Neutrophil (primary cell): ENCODE data around the gene GATAD2B.
A peak's percentile ranks its signal among the peaks of the same experiment; 100 is the strongest.

Experiments
- H3K27ac ChIP-seq: fragments of 200-600 bp; sonication (generic); 2 replicates; pipeline ENCODE4 v1.5.1; 2016; ENCODE audit warnings: mild to moderate bottlenecking, moderate library complexity
- H3K27me3 ChIP-seq: fragments of 200-600 bp; sonication (generic); 2 replicates; pipeline ENCODE4 v1.6.0; 2016; ENCODE audit warnings: mild to moderate bottlenecking
- H3K36me3 ChIP-seq: fragments of 200-600 bp; sonication (generic); 2 replicates; pipeline ENCODE4 v1.5.1; 2017
- H3K4me1 ChIP-seq, 2 experiments: fragments of 200-600 bp in 1 of 2; sonication (generic) in 1 of 2; 1 replicate in 1 of 2; 2 replicates in 1 of 2; pipeline versions ENCODE4 v1.5.1 to v1.6.1; 2013 to 2016; ENCODE audit warnings: low read depth in 1 of 2, low read length in 1 of 2, mild to moderate bottlenecking in 1 of 2, moderate library complexity in 1 of 2; ENCODE audit not compliant: control insufficient read depth in 1 of 2, insufficient read depth in 1 of 2
- H3K4me3 ChIP-seq, 2 experiments: fragments of 200-600 bp in 1 of 2; sonication (generic) in 1 of 2; 1 replicate in 1 of 2; 2 replicates in 1 of 2; pipeline ENCODE4 v1.5.1; 2013 to 2016; ENCODE audit warnings: low read depth in 1 of 2, low read length in 1 of 2, mild to moderate bottlenecking in 1 of 2, moderate library complexity in 1 of 2
- H3K9me3 ChIP-seq: fragments of 200-600 bp; sonication (generic); 2 replicates; pipeline ENCODE4 v1.5.1; 2016
- TF ChIP-seq, protein P1 (sequence below): fragments of 200-600 bp; sonication (generic); IDR thresholded peaks from 2 replicates; pipeline ENCODE4 v1.5.1; 2016; ENCODE audit warnings: antibody characterized with exemption

Gene GATAD2B

DNA sequence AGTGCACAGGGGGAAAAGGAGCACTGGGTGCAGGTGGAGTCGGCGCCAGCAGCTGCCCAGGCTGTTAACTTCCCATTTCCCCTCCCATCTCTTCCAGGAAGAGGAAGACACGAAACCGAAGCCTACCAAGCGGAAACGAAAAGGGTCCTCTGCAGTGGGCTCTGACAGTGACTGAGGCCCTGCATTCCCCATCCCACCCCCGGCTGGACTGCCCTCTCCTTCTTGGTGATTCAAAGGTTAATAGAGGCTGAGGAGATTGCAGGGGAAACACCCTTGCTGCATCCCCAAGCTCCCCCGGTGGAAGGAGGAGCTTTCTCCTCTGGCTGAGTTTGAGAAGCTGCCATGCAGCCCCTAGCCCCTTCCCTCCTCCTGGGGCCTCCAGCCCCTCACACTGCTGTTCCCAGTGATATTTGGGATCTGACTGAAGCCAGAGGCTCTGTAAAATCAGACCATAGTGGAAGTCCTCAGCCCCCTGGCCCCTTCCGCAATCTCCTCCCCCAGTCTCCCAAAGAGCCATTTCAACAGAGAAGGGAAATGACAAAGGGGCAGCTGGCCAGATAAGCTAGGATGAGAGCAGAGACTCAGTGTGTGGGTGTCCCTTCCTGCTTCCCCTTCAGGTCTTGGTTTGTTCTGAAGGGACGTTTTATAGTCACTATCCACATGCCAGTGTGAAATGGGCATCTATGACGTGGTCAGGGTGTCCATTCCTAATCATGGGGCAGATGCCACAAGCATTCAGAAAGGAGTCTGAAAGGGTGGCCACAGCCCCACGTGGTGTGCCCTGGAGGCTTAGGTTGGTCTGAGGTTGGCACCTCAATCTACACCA lies 149.5 kb downstream of the GATAD2B start:
- Histone ChIP-seq H3K27me3 (no peaks in the 10 kb centered on the region), H3K4me3 (peak overlapping the region; percentile 32 to 54), H3K36me3 (peaks cover 39% of the 10 kb centered on the region), H3K9me3 (no peaks in the 10 kb centered on the region), H3K4me1 (peaks cover 58 to 64% of the 10 kb centered on the region in 2 experiments), H3K27ac (peak overlapping the region; percentile 83)
- TF ChIP-seq, protein P1, sequence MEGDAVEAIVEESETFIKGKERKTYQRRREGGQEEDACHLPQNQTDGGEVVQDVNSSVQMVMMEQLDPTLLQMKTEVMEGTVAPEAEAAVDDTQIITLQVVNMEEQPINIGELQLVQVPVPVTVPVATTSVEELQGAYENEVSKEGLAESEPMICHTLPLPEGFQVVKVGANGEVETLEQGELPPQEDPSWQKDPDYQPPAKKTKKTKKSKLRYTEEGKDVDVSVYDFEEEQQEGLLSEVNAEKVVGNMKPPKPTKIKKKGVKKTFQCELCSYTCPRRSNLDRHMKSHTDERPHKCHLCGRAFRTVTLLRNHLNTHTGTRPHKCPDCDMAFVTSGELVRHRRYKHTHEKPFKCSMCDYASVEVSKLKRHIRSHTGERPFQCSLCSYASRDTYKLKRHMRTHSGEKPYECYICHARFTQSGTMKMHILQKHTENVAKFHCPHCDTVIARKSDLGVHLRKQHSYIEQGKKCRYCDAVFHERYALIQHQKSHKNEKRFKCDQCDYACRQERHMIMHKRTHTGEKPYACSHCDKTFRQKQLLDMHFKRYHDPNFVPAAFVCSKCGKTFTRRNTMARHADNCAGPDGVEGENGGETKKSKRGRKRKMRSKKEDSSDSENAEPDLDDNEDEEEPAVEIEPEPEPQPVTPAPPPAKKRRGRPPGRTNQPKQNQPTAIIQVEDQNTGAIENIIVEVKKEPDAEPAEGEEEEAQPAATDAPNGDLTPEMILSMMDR: no peak

DNA sequence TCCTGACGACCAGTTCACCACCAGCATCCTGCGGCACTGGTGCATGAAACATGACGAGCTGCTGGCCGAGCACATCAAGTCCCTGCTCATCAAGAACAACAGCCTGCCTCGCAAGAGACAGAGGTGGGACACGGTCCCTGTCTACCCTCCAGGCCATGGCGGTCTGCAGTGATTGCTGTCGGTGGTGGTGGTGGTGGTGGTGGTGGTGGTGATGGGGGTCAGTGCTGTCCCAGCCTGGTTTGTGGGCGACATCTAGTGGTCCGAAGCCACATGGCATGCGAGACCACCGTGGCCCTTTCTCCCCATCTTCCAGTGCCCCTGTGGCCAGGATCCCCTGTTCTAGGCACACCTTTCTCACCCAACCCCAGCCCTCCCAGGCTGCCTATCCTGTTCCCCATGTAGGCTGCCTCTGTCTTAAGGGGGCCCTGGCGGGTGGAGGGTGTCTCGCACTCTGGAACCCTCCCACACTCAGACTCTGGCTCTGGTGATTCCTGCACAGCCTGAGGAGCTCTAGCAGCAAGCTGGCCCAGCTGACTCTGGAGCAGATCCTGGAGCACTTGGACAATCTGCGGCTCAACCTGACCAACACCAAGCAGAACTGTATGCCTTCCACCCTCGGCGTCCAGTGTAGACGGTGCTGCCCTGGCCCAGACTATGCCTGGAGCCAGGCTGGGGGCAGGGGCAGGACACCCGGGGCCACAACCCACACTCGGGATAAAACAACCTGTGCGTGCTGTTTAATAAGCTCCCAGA lies 150.8 kb downstream of the GATAD2B start:
- peaks cover 52% of the 10 kb centered on the region for H3K36me3 ChIP-seq
- TF ChIP-seq, protein P1: no peak
- no peak overlapping the region for H3K4me3 ChIP-seq
- H3K4me1 ChIP-seq: peaks cover 47 to 51% of the 10 kb centered on the region in 2 experiments
- no peaks in the 10 kb centered on the region for H3K27me3 ChIP-seq
- no peaks in the 10 kb centered on the region for H3K9me3 ChIP-seq
- H3K27ac ChIP-seq: peak overlapping the region; percentile 83

DNA sequence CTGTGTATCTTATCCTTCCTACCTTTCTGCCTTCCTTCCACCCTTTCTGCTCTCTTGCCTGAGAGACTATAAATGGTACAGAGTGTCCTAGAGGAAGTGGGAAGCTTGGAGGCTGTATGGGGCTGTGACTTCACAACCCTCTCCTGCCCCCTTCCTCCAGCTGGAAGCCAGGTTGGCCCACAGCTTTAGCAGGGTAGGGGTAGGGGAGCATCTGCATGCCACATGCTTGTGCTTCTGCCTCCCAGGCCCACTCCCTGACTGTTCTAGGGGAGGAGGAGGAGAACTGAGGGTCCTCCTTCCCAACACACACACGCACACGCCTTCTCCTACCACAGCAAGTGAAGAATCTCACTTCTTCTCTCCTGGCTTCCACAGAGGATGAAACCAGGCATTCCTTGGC lies 151.5 kb downstream of the GATAD2B start:
- H3K27ac ChIP-seq: no peak overlapping the region
- TF ChIP-seq, protein P1: no peak
- no peak overlapping the region for H3K4me3 ChIP-seq
- H3K27me3 ChIP-seq: no peaks in the 10 kb centered on the region
- H3K9me3 ChIP-seq: no peaks in the 10 kb centered on the region
- peaks cover 58% of the 10 kb centered on the region for H3K36me3 ChIP-seq
- peaks cover 39 to 44% of the 10 kb centered on the region in 2 experiments for H3K4me1 ChIP-seq

DNA sequence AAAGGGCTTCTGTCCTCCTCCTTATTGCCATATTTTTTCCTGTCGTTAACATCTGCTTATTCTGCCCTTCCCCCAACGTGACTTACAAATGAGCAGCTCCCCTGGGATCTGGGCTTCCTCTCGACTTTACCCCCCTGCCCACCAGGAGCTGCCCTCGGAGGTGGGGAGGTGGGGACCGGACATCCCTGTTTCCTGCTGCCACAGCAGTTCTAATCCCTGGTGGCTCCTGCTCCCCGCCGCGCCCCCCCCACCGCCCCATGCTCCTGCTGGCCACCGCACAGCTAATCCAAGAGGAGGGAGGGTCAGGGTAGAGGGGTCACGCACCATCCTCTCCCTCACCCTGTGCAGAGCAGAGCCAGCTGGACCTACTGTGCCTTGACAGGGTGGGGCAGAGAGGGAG lies 152.0 kb downstream of the GATAD2B start:
- Histone ChIP-seq H3K4me3 (no peak overlapping the region), H3K36me3 (peaks cover 61% of the 10 kb centered on the region), H3K4me1 (peaks cover 36 to 39% of the 10 kb centered on the region in 2 experiments), H3K27ac (no peak overlapping the region), H3K27me3 (no peaks in the 10 kb centered on the region), H3K9me3 (no peaks in the 10 kb centered on the region)
- TF ChIP-seq, protein P1: no peak

DNA sequence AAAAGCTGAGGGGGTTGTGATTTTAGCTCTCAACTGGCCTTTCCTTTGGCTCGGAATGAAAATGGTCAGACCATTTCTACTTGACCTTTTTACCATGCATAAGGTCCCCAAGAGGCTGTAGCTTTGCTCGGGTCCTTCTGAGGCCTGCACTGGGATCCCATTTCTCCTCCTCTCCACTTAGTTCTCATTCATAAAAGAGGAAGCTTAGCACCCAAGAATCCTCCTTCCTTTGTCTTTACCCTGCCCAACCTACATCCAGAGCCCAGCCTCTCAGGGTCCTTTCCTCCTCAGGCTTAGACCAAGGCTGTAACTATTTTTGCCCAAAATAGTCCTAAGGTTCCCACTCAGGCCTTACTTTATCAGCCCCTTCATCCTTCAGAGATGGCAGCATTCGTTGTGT lies 153.6 kb downstream of the GATAD2B start:
- Histone ChIP-seq H3K4me1 (peaks cover 22 to 23% of the 10 kb centered on the region in 2 experiments), H3K4me3 (no peak overlapping the region), H3K27me3 (no peaks in the 10 kb centered on the region), H3K27ac (peak overlapping the region; percentile 36), H3K9me3 (no peaks in the 10 kb centered on the region), H3K36me3 (peaks cover 77% of the 10 kb centered on the region)
- TF ChIP-seq, protein P1: no peak
